GM12891 (cell line): Measurements from ENCODE around the gene FCAMR.

Experiments used
- POLR2A ChIP-seq: IDR thresholded peaks from 2 replicates; pipeline ENCODE4 v1.6.1; 2011; ENCODE audit warnings: low read depth, low read length, control low read depth
- POLR2AphosphoS5 ChIP-seq: IDR thresholded peaks from 2 replicates; pipeline ENCODE4 v1.6.1; 2011; ENCODE audit warnings: low read depth, low read length, control low read depth
- POU2F2 ChIP-seq: IDR thresholded peaks from 2 replicates; pipeline ENCODE4 v1.6.1; 2011; ENCODE audit warnings: low read depth, mild to moderate bottlenecking, control low read depth, low read length, moderate library complexity
- SPI1 ChIP-seq: IDR thresholded peaks from 2 replicates; pipeline ENCODE4 v1.6.1; 2011; ENCODE audit warnings: low read depth, low read length, control low read depth
- TAF1 ChIP-seq: IDR thresholded peaks from 2 replicates; pipeline ENCODE4 v1.6.1; 2011; ENCODE audit warnings: low read depth, low read length, control low read depth

DNA sequence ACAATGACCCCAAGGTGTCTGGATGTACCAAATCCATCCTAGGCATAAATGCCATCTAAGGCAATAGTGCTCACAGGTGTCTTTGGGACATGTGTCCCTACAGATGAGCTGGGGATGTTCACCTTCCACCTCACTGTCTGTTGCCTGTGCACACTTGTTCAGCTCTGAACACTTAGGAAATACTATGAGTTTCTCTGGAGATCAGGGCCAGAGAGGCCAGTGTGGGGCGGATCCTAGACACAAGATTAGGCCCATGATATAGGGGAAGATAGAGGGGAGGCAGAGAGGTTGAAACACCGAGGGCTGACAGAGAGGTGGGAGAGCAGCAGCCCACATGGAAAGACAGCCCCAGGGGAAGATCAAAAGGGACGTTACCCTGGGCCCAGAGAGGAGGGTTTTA is 36.7 kb upstream of the FCAMR start:
- TF ChIP-seq POLR2A (no peak), SPI1 (no peak), TAF1 (no peak), POLR2AphosphoS5 (no peak), POU2F2 (no peak)
